SHP77 treated with DMSO at 0.1 percent for 48 hours (cell line): ENCODE data around the gene ANTKMT.

ENCODE experiments used
- DNase-seq: peaks from one replicate; lab custom pipeline; 2025; lab: John Stamatoyannopoulos, UW

Gene ANTKMT, protein sequence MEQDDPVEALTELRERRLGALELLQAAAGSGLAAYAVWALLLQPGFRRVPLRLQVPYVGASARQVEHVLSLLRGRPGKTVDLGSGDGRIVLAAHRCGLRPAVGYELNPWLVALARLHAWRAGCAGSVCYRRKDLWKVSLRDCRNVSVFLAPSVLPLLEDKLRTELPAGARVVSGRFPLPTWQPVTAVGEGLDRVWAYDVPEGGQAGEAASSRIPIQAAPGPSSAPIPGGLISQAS

DNA sequence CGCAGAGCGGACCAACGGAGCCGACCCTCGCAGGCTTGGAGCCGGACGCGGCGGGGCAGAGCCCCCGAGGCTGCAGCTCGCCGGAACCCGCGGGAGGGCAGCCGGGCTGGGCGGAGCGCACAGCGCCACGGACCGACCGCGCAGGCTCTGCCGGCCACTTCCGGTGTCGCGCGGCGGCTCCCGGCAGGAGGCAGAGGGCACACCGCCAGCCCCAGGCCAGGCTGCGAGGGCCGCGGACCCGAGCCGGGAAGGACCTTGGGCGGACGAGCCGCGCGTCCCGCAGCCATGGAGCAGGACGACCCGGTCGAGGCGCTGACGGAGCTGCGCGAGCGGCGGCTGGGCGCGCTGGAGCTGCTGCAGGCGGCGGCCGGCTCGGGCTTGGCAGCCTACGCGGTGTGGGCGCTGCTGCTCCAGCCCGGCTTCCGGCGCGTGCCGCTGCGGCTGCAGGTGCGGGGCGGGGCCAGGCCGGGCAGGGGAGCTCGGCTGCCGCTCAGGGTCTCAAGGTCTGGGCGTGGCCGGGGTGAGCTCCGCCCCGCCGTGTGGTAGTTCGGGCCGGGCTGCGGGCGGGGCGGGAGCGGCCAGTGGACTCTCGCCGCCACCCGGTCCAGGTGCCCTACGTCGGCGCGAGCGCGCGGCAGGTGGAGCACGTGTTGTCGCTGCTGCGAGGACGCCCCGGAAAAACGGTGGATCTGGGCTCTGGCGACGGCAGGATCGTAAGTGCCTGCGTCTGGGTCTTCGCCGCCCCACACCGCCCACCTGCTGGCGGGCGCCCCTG is at the start of gene ANTKMT:
Gene ANTKMT, plus strand, starts transcription at position 157 of the 775 bp plus-strand sequence. Its CDS starts 129 bp downstream, at position 286.
- DNase-seq: peak; percentile 53

DNA sequence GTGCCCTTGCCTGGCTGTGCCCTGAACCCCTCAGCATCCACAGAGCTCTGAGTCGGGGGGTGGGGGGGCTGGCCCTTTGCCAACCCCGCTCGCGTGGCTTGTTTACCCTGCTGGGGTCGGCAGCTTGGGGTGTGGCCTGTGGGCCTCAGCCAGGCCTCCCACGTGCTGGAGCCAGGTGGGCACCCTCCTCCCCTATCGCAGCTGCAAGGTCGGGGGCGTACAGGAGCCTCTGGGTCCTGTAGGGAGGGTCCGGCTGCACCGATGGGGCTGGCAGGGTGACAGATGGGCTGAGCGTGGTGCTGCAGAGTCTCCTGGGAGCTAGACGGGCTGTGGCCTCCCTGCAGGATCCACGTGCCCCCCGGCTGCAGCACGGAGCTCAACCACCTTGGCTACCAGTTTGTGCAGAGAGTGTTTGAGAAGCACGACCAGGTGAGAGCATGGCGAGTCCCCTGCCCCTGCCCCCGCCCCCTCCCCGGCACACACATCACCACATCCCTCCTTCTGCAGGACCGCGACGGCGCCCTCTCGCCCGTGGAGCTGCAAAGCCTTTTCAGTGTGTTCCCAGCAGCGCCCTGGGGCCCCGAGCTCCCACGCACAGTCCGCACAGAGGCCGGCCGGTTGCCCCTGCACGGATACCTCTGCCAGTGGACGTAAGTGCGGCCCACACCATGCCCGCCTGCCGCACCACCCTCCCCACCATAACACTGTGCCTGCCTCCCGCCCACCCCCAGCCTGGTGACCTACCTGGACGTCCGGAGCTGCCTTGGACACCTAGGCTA is 49.4 kb upstream of the ANTKMT start:
- no peak for DNase-seq

DNA sequence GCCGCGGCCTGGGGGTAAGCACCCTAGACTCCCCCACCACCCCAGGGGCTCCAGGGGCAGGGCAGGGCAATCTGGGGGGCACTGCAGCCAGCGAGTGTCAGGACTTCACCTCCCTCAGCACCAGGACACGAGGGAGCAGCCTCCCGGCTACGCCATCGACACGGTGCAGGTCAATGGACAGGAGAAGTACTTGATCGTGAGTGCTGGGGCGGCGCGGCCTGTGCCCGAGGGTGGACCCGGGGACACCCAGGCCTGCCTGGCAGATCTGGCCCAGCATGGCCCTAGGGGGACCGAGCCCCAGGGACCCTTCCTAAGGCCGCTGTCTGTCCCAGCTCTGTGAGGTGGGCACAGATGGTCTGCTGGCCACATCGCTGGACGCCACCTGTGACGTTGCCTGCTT is 48.6 kb upstream of the ANTKMT start:
- no peak for DNase-seq

DNA sequence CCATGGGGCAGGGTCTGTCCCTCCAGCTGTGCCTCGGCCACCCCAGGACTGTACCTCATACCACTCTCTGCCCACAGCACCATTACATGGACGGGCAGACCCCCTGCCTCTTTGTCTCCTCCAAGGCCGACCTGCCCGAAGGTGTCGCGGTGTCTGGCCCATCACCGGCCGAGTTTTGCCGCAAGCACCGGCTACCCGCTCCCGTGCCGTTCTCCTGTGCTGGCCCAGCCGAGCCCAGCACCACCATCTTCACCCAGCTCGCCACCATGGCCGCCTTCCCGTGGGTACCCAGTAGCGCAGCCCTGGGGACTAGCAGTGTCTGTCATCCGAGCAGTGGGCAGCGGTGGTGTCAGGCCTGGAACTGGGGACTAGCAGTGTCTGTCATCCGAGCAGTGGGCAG is 48.1 kb upstream of the ANTKMT start:
- DNase-seq: no peak

DNA sequence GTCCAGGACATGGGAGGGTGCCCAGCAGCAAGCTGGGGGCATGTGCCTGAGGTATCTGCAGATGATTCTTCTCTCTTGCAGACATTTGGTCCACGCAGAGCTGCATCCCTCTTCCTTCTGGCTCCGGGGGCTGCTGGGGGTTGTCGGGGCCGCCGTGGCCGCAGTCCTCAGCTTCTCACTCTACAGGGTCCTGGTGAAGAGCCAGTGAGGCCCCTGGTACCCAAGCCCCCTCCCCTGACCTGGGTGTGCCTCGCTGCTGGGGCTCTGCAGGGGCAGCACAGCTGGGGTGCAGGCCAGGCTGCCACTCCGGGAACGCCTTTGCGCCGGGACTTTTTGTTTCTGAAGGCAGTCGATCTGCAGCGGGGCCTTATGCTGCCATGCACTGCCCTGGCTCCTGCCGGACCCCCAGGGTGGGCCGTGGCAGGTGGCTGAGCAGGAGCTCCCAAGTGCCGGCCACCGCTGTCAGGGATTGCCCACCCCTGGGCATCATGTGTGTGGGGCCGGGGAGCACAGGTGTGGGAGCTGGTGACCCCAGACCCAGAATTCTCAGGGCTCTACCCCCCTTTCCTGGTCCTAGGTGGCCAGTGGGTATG is 47.5 kb upstream of the ANTKMT start:
- DNase-seq: no peak

DNA sequence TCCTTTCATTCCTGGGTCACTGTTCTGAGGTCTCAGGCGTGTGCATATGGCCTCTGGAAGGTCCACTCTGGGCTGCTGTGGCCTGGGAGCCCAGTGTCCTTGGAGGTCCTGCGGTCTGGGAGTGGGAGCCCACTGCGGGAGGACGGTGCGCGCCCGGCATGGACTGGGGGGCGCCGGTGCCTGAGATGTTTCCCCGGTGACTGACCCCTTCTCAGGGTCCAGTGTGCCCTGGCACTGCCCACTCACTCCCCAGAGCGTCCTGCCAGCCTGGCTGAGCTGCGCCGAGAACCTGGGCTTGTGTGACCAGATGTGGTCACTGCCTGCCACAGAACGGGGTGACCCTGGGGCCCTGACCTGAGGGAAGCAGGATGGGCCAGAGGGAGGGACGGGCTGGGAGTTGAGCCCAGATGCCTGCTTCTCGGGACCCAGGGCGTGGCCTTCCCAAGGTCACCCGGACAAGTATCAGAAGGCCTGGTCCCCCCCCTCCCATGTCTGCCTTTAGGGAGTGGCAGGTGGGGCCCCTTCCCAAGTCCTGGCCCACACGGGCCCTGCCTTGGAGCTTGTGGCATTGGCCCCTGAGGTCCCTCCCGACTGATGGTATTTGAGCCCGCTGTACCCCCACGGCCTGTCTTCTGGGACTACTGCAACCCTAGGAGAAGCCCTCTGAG is 46.6 kb upstream of the ANTKMT start:
- DNase-seq: no peak

DNA sequence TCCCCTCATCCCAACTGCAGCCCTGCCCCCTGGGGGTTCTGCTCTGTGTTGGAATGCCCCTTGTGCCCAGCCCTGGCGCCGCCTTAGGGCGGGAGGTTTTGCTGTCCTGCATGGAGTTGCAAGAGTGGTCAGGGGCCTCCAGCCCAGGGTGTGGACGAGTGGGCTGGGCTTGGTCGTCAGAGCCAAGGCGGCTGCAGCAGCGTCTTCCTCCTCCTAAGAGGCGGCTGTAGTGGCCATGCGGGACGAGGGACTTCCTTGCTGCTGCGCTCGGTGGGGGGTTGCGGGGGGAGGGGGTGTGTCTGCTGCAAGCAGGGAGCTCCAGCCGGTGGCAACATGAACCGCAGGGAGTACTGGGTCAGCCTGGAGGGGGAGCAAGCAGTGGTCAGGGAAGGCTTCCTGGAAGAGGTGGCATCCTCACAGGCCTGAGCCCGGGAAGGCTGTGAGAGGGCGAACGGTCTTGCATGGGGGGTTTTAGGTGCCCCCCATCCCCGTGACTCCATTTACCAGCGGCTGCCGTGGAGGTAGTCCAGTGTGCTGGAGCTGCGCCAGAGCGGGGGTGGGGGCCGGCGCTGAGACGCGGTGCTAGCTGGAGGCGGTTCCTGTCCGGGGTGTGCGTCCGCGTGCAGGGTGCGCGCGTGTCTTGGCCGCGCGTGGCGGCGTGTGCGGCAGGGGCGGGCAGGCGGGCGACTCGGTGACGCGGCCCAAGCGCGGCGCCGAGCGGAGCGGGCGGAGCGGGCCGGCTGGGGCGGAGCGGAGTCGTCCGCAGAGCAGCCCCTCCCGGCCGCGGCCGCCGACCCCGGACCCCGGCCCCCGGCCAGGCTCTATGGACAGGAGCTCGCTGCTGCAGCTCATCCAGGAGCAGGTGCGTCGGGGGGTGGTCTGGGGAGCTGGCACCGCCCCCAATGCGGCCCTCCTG is 45.7 kb upstream of the ANTKMT start, which contains the start of gene RHBDL1:
Gene RHBDL1, plus strand, starts transcription at position 704 of the 916 bp plus-strand sequence. Its CDS starts 120 bp downstream, at position 824.
- DNase-seq: no peak

DNA sequence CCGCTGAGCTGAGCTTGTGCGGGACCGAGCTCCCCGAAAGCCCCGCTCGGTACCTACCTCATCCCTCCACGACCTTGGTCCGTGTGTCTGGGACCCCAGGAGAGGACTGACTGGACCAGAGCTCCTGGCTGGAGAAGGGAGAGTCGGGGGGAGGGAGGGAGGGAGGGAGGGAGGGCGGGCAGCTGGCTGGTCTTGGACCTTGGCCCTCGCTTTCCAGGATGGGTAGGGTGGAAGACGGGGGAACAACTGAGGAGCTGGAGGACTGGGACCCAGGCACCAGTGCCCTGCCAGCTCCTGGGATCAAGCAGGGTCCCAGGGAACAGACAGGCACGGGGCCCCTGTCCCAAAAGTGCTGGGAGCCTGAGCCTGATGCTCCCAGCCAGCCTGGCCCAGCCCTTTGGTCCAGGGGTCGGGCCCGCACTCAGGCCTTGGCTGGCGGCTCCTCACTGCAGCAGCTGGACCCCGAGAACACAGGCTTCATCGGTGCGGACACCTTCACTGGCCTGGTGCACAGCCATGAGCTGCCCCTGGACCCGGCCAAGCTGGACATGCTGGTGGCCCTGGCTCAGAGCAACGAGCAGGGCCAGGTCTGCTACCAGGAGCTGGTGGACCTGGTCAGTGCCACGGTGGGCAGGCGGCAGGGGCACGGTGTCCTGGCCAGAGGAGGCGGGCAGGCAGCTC is 44.9 kb upstream of the ANTKMT start:
- DNase-seq: no peak

DNA sequence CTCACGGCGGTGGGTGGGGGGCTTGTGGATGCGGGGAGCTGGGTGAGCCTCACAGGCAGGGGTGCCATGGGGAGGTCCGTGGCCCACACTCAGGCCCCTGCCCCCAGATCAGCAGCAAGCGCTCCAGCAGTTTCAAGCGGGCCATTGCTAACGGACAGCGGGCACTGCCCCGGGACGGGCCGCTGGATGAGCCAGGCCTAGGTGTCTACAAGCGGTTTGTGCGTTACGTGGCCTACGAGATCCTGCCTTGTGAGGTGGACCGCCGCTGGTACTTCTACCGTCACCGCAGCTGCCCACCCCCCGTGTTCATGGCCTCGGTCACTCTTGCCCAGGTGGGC is 44.4 kb upstream of the ANTKMT start:
- DNase-seq: no peak

DNA sequence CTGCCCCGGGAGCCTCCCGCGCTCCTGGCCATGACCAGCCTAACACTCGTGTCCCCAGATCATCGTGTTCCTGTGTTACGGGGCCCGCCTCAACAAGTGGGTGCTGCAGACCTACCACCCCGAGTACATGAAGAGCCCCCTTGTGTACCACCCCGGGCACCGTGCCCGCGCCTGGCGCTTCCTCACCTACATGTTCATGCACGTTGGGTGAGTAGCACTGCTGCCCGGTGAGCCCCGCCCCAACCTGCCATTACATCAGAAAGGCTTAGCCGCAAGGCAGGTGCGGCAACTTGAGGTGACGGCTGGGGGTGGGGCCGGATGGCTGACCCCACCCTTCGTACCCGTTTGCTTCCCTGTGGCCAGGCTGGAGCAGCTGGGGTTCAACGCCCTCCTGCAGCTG is 44.0 kb upstream of the ANTKMT start:
- DNase-seq: no peak

DNA sequence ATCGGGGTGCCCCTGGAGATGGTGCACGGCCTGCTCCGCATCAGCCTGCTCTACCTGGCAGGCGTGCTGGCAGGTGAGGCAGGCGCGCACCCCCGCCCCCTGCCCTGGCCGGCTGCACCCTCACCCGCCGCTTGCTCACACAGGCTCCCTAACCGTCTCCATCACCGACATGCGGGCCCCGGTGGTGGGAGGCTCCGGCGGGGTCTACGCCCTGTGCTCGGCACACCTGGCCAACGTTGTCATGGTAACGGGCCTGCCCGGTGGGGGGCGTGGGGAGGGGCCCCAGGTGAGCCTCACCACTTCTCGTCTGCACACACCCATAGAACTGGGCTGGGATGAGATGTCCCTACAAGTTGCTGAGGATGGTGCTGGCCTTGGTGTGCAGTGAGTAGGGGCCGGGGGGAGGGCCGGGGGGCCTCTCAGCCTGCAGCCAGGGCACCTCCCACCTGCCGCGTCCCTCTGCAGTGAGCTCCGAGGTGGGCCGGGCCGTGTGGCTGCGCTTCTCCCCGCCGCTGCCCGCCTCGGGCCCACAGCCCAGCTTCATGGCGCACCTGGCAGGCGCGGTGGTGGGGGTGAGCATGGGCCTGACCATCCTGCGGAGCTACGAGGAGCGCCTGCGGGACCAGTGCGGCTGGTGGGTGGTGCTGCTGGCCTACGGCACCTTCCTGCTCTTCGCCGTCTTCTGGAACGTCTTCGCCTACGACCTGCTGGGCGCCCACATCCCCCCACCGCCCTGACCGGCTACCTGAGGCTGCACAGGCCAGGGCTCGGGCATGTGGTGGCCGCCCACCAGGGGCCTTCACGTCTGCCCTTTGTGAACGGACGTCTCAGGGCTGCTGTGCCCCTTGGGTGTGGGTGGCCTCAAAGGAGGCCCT is 43.4 kb upstream of the ANTKMT start:
- DNase-seq: no peak

DNA sequence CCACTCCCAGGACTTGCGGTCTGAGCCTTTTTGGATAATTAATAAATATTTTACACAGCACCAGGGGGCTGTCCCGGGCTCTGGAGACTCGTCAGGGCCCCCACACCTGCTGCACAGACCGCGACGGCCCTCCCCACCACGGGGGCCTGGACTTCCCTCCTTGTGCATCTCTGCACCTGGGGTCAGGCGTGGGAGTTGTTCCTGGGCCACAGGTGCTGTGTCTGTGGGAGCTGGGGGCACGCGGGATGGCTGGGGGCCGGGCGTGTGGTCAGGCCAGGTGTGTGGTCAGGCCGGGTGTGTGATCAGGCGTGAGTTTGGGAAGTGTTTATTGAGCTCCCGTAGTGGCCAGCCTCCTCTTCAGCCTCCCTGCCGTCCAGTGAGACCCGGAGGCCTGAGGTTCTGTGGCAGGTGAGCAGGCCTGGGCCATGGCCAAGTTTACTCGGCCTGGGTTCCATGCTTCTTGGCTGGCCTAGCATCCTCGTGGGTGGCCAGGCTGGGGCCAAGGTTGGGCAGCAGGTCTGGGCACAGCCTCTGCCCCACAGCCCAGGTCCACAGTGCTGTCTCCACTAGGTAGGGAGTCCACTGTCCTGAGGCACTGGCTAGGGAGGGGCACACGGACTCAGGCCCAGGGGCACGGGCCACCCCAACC is 42.6 kb upstream of the ANTKMT start:
- no peak for DNase-seq

DNA sequence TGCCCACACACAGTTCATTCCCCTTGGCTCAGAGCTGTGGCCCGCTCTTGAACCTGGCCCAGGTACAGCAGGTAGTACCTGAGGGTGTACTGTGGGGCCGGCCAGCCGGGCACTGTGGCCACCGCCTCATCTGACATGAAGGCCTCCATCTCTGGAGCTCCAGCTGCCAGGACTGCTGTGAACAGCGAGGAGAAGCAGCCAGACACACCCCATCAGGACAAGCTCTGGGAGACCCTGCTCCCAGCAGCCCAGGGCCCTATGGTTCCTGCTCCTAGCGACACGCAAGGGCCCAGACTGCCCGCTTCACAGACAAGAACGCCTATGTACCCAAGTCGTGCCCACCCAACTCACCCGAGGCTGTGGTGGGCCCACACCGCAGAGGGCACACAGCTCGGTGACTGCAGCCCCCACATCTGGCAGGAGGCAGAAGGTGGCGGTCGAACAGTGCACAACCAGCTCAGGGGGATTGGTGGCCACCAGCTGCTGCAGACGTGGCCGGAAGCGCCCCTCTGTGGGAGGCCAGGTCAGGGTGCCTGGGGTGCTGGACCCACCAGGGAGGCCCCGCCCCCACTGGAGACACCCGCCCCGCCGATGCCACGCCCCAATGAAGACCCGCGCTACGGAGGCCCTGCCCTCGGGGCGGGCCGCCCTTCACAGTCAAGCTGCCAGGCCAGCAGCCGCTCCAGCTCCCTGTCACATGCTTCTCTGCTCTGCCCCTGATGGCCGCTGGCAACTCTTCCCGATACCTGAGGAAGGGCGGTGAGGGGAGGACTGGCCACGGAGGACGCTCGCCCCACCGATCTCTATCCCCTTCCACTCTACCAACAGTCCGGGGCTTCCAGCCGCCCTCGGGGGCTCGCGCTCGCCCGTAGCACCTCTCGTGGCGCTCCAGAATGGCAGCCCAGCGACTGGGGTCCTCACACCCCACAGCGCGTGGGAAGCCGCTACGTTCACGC is 41.8 kb upstream of the ANTKMT start:
- peak; percentile 29 for DNase-seq

DNA sequence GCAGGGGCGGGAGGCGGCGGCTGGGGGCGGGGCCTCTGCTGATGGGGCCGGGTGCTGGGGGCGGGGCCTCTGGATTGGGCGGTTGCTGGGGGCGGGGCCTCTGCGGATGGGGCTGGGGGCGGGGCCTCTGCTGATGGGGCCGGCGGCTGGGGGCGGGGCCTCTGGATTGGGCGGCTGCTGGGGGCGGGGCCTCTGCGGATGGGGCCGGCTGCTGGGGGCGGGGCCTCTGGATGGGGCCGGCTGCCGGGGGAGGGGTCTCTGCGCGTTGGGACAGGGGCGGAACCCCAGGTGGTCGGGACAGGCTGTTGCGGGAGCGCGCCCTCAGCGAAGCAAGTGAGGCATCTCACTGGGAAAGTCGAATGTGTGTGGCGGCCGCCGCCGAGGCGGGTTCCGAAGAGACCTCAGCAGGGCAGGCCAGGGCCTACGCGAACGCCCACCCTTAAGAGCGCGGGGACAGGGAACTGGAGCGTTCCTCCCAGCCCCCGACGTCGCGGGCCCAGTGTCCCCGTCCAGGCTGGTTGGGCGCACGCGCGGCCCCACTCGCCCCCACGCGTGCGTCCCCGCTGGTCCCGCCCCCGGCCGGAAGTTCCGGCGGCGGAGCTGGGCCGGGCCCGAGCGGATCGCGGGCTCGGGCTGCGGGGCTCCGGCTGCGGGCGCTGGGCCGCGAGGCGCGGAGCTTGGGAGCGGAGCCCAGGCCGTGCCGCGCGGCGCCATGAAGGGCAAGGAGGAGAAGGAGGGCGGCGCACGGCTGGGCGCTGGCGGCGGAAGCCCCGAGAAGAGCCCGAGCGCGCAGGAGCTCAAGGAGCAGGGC is 40.9 kb upstream of the ANTKMT start, which contains the start of gene STUB1:
Gene STUB1, plus strand, starts transcription at position 597 of the 811 bp plus-strand sequence. Its CDS starts 116 bp downstream, at position 713.
- no peak for DNase-seq

DNA sequence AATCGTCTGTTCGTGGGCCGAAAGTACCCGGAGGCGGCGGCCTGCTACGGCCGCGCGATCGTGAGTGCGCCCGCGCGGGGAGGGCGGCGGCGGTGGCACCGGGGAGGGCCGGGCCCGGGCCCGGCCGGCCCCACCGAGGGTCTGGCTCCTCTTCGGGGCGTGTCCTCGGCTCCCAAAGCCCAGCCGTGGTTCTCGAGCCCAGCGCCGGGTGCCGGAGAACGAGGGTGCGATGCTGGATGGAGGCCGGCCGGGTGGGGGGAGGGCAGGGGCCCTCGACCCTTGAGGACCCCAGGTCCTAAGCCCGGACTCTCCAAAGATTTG is 40.4 kb upstream of the ANTKMT start:
- no peak for DNase-seq

DNA sequence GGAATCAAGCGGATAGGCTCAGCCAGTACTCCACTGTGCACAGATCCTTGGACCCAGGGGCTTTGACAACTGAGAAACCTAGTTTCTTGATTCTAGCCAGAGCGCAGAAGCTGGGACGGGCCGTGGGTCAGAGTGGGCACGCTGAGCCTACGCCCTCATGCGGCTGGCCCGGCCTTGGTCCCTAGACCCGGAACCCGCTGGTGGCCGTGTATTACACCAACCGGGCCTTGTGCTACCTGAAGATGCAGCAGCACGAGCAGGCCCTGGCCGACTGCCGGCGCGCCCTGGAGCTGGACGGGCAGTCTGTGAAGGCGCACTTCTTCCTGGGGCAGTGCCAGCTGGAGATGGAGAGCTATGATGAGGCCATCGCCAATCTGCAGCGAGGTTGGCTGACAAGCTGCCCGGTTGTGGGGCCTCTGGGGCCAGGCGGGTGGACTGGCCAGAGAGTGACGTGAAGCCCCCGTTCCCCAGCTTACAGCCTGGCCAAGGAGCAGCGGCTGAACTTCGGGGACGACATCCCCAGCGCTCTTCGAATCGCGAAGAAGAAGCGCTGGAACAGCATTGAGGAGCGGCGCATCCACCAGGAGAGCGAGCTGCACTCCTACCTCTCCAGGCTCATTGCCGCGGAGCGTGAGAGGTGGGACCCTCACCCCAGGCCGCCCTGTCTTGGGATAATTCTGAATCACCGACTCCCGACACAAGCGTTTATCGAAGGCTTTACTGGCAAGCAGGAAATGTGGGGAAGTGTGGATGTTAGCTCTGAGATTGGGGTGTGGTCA is 39.8 kb upstream of the ANTKMT start:
- DNase-seq: no peak
